ENCODE results near the gene GRID2.

GRCh38 chr4:93317057-93317456, 1013.3 kb downstream of the GRID2 start:
- TF ChIP-seq, protein P1, sequence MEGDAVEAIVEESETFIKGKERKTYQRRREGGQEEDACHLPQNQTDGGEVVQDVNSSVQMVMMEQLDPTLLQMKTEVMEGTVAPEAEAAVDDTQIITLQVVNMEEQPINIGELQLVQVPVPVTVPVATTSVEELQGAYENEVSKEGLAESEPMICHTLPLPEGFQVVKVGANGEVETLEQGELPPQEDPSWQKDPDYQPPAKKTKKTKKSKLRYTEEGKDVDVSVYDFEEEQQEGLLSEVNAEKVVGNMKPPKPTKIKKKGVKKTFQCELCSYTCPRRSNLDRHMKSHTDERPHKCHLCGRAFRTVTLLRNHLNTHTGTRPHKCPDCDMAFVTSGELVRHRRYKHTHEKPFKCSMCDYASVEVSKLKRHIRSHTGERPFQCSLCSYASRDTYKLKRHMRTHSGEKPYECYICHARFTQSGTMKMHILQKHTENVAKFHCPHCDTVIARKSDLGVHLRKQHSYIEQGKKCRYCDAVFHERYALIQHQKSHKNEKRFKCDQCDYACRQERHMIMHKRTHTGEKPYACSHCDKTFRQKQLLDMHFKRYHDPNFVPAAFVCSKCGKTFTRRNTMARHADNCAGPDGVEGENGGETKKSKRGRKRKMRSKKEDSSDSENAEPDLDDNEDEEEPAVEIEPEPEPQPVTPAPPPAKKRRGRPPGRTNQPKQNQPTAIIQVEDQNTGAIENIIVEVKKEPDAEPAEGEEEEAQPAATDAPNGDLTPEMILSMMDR (conservative IDR thresholded peaks at IDR 0.05; ENCODE audit: low read depth, low read length) = no peak
- no peak for TF ChIP-seq EZH2phosphoT487 (IDR thresholded peaks at IDR 0.05; ENCODE audit: borderline replicate concordance, low read length)
- no peak for TF ChIP-seq EZH2 (IDR thresholded peaks at IDR 0.05; ENCODE audit: low read length, unreplicated experiment)
